Measurements from ENCODE around the gene UBTF.

GRCh38 chr17:44268709-44269534, 49.4 kb upstream of the UBTF start:
- TF ChIP-seq CSDC2 (CRISPR knock-in tag; IDR thresholded peaks at IDR 0.05): no peak
- TF ChIP-seq PPARA (CRISPR knock-in tag; IDR thresholded peaks at IDR 0.05; ENCODE audit: borderline replicate concordance): no peak
- no peak for TF ChIP-seq PATZ1 (CRISPR knock-in tag; IDR thresholded peaks at IDR 0.05; ENCODE audit: borderline replicate concordance)
- no peak for TF ChIP-seq ZFP3 (CRISPR knock-in tag; IDR thresholded peaks at IDR 0.05)
- TF ChIP-seq CSRNP3 (CRISPR knock-in tag; IDR thresholded peaks at IDR 0.05): no peak
- TF ChIP-seq ZNF70 (CRISPR knock-in tag; IDR thresholded peaks at IDR 0.05): no peak
- TF ChIP-seq OSR1 (CRISPR knock-in tag; IDR thresholded peaks at IDR 0.05): no peak

Data from SK-N-SH treated with all-trans-retinoic acid at 6 μM for 48 hours (cell line).